PC-3 (cell line): ENCODE results near the gene STPG4. TPM values are rescaled to one million over a fixed set of nuclear protein-coding genes. Genes with fewer than 3 reads are reported as not detected.

Source experiments
- ATAC-seq: fragments of 200-7000 bp; cut with Tn5 transposase; 2 replicates; pipeline ENCODE4 v1.9.1; 2020; ENCODE audit warnings: mild to moderate bottlenecking, moderate library complexity
- BruUV-seq: library from RNA; stranded (reverse); fragments of 400-500 nt; replicated peaks from 2 replicates; lab custom pipeline; 2021; lab: Mats Ljungman, UMichigan
- CTCF ChIA-PET: fragments of 300-600 bp; sonication (Branson Sonifier 250); formaldehyde crosslinking; loops from one replicate; lab custom pipeline; 2022; ENCODE audit warnings: antibody characterized with exemption; lab: Charles Lee
- POLR2A ChIA-PET: fragments of 300-600 bp; sonication (Branson Sonifier 250); formaldehyde crosslinking; loops from one replicate; lab custom pipeline; 2022; ENCODE audit warnings: antibody characterized with exemption; ENCODE audit not compliant: unreplicated experiment; lab: Charles Lee
- DNase-seq: peaks from one replicate; pipeline ENCODE4 v3.0.0-alpha.2; 2015
- H2AFZ ChIP-seq: fragments of 300-600 bp; sonication (generic); 2 replicates; pipeline ENCODE4 v1.6.0; 2016; ENCODE audit warnings: antibody characterized with exemption, low read length
- H3F3A ChIP-seq: fragments of 300-600 bp; sonication (generic); one replicate; pipeline ENCODE4 v1.6.0; 2017; ENCODE audit warnings: antibody characterized with exemption, low read length, control low read depth, mild to moderate bottlenecking; ENCODE audit not compliant: unreplicated experiment
- H3K27ac ChIP-seq: fragments of 300-600 bp; sonication (generic); 2 replicates; pipeline ENCODE4 v1.5.1; 2016; ENCODE audit warnings: mild to moderate bottlenecking, low read length
- H3K27me3 ChIP-seq: fragments of 300-600 bp; sonication (generic); 2 replicates; pipeline ENCODE4 v1.6.1; 2016; ENCODE audit warnings: low read length, mixed read lengths
- H3K36me3 ChIP-seq: fragments of 300-600 bp; sonication (generic); 2 replicates; pipeline ENCODE4 v1.6.1; 2016; ENCODE audit warnings: low read depth, mixed run types, low read length, mixed read lengths
- H3K4me1 ChIP-seq: fragments of 300-600 bp; sonication (generic); 2 replicates; pipeline ENCODE4 v1.5.1; 2016; ENCODE audit warnings: low read length; ENCODE audit not compliant: insufficient read depth
- H3K4me2 ChIP-seq: fragments of 300-600 bp; sonication (generic); 2 replicates; pipeline ENCODE4 v1.6.0; 2016; ENCODE audit warnings: low read length
- H3K4me3 ChIP-seq: fragments of 300-600 bp; sonication (generic); 2 replicates; pipeline ENCODE4 v1.5.1; 2016; ENCODE audit warnings: mild to moderate bottlenecking, low read length, mixed read lengths
- H3K79me2 ChIP-seq: fragments of 300-600 bp; sonication (generic); 2 replicates; pipeline ENCODE4 v1.6.1; 2017; ENCODE audit warnings: low read length, mixed read lengths
- H3K9ac ChIP-seq: fragments of 300-600 bp; sonication (generic); 2 replicates; pipeline ENCODE4 v1.6.0; 2016; ENCODE audit warnings: mild to moderate bottlenecking, low read length
- H3K9me2 ChIP-seq: fragments of 300-600 bp; sonication (generic); replicated peaks from 2 replicates; pipeline ENCODE4 v1.6.1; 2016; ENCODE audit warnings: mixed run types, low read length, mixed read lengths
- H3K9me3 ChIP-seq: fragments of 300-600 bp; sonication (generic); 2 replicates; pipeline ENCODE4 v1.6.1; 2016; ENCODE audit warnings: low read length, mixed read lengths
- H4K20me1 ChIP-seq: fragments of 300-600 bp; sonication (generic); 2 replicates; pipeline ENCODE4 v1.6.1; 2016; ENCODE audit warnings: low read length, mixed read lengths
- CTCF ChIP-seq: fragments of 300-600 bp; sonication (generic); conservative IDR thresholded peaks from 2 replicates; pipeline ENCODE4 v1.5.1; 2017; ENCODE audit warnings: antibody characterized with exemption, low read depth, mild to moderate bottlenecking, low read length
- EZH2 ChIP-seq: fragments of 300-600 bp; sonication (generic); IDR thresholded peaks from one replicate; pipeline ENCODE4 v1.6.1; 2017; ENCODE audit warnings: antibody characterized with exemption, mild to moderate bottlenecking, low read length; ENCODE audit not compliant: unreplicated experiment
- EZH2phosphoT487 ChIP-seq: fragments of 300-600 bp; sonication (generic); IDR thresholded peaks from 2 replicates; pipeline ENCODE4 v1.6.1; 2018; ENCODE audit warnings: mild to moderate bottlenecking, antibody characterized with exemption, low read length, borderline replicate concordance
- intact Hi-C: fragments of 100-400 bp; cut with micrococcal nuclease; formaldehyde crosslinking; loops from 2 replicates; pipeline ENCODE4 v1.9.0; 2023
- total RNA-seq: library from RNA; depleted of rRNA; stranded (reverse); fragments of >200 nt; gene quantifications from 2 replicates; pipeline ENCODE4 v1.2.3, GENCODE V29; 2014

Gene STPG4
- total RNA-seq, 1 experiment from 2014 or later: 2.4 TPM

DNA sequence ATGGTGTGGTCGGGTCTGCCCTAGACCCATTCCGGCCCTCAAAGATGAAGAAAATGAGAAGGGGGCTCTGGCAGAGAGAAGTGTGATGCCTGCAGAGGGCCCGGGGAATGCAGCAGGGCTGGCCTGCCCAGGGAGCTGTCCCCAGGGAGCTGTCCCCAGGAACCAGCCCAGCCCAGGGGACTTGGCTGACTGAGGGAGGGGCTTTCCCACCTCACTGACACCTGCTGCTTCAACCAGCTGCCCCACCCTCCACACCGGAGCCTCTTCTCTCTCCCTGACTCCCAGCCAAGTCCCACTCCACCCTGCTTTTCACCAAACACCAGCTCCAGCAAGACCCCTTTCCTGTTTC lies 111.2 kb downstream of the STPG4 start:
- no peaks in the 10 kb centered on the region for H3K9me2 ChIP-seq
- H3K79me2 ChIP-seq: 0 out of 2 replicates have a peak, but pooled peaks cover 4% of the 10 kb centered on the region
- no peak overlapping the region for H3K4me3 ChIP-seq
- DNase-seq (peak; percentile 45), ATAC-seq (no peak)
- no peaks in the 10 kb centered on the region for H3K27me3 ChIP-seq
- no peak overlapping the region for H2AFZ ChIP-seq
- H3F3A ChIP-seq: peaks cover 6% of the 10 kb centered on the region
- no peaks in the 10 kb centered on the region for H3K9me3 ChIP-seq
- TSS peak; percentile 90 for BruUV-seq
- peaks cover 12% of the 10 kb centered on the region for H3K36me3 ChIP-seq
- H3K4me1 ChIP-seq: peaks cover 40% of the 10 kb centered on the region
- H4K20me1 ChIP-seq: no peaks in the 10 kb centered on the region
- ChIA-PET POLR2A (interaction anchor here (0.6 to 0.8 kb wide), 6 partner anchors 26 to 133 kb away, joined by 3 to 8 read pairs (median 4); no protein-coding TSS in a partner anchor), CTCF (interaction anchor here (0.6 to 1.1 kb wide), 4 partner anchors 27 to 379 kb away, joined by 3 to 5 read pairs (median 4); no protein-coding TSS in a partner anchor)
- H3K27ac ChIP-seq: peak overlapping the region; percentile 98
- peak overlapping the region; percentile 74 for H3K9ac ChIP-seq
- intact Hi-C loops: loop anchor here (1.0 to 2.0 kb wide), 2 partner anchors 25 to 33 kb away; no protein-coding TSS in a partner anchor
- TF ChIP-seq CTCF: no peak
- no peak for TF ChIP-seq EZH2
- TF ChIP-seq EZH2phosphoT487: no peak
- H3K4me2 ChIP-seq: peak overlapping the region; percentile 86

DNA sequence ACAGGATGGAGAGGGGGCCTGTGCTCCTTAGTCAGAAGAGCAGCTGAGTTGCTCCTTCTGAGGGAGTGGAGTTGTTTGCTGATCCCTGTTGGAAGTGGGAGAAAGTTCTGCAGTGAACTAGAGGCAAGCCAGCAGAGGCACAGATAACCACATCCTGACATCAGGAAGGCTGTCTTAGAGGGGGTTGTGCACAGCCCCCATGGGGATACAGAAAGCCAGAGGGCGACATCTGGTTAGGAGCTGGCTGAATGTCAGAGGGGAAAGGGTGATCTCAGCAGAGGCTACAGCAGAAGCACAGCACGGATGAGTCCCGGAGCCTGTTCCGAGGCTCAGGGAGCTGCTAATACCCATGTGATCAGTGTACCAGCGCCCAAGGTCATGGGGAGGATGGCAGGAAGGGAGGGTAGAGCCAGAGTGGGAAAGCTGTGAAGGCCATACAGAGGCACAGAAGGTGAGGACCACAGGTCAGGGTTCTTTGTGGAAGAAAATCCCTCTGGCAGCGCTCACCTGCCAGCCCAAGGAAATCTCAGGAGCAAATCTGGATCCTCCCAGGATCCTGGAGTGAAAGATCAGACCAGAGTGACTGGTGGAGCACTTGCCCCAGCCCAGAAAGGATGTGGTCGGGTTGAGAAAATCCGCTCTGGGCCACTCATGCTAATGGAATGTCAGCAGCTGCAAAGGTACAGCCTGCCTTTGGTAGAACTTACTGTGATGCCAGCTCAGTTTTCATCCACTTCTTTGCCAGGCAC lies 111.8 kb downstream of the STPG4 start:
- peaks cover 40% of the 10 kb centered on the region for H3K4me1 ChIP-seq

More for the DNA sequence above, 111.8 kb downstream of the STPG4 start:
- peaks cover 12% of the 10 kb centered on the region for H3K36me3 ChIP-seq
- CTCF ChIA-PET: interaction anchor here (0.6 to 1.1 kb wide), 5 partner anchors 23 to 380 kb away, joined by 3 to 5 read pairs (median 4); no protein-coding TSS in a partner anchor
- TF ChIP-seq CTCF (peak; percentile 13; the same call in 1 of the 2 replicates), EZH2 (no peak), EZH2phosphoT487 (no peak)
- peak overlapping the region; percentile 15; the same call in 1 of the 2 replicates for H2AFZ ChIP-seq
- intact Hi-C loops: loop anchor here (1.0 to 2.0 kb wide), 2 partner anchors 26 to 33 kb away; no protein-coding TSS in a partner anchor
- H3K9me3 ChIP-seq: no peaks in the 10 kb centered on the region
- no peaks in the 10 kb centered on the region for H4K20me1 ChIP-seq
- H3K27ac ChIP-seq: peak overlapping the region; percentile 98
- H3K79me2 ChIP-seq: 0 out of 2 replicates have a peak, but pooled peaks cover 4% of the 10 kb centered on the region
- H3K4me3 ChIP-seq: peak overlapping the region; percentile 59
- no peaks in the 10 kb centered on the region for H3K27me3 ChIP-seq
- H3K9me2 ChIP-seq: no peaks in the 10 kb centered on the region
- DNase-seq (peak; percentile 98), ATAC-seq (peak; percentile 93)
- POLR2A ChIA-PET: interaction anchor here (0.6 to 1.6 kb wide), 6 partner anchors 27 to 132 kb away, joined by 3 to 5 read pairs (median 4); no protein-coding TSS in a partner anchor
- peak overlapping the region; percentile 74 for H3K9ac ChIP-seq
- H3K4me2 ChIP-seq: peak overlapping the region; percentile 86
- BruUV-seq: TSS peak; percentile 93
- peaks cover 6% of the 10 kb centered on the region for H3F3A ChIP-seq
